GM10847 (cell line): ENCODE results near the gene DOK4.

Source experiments
- POLR2A ChIP-seq: IDR thresholded peaks from 2 replicates; pipeline ENCODE4 v1.6.1; 2011; ENCODE audit not compliant: insufficient read length; ENCODE audit errors: extremely low read depth

Gene DOK4

GRCh38 chr16:57527610-57528360 lies 41.5 kb upstream of the DOK4 start:
- no peak for TF ChIP-seq POLR2A

- TF ChIP-seq POLR2A, result no peak
Observed at GRCh38 chr16:57527027-57527426, 40.7 kb upstream of the DOK4 start.

DNA sequence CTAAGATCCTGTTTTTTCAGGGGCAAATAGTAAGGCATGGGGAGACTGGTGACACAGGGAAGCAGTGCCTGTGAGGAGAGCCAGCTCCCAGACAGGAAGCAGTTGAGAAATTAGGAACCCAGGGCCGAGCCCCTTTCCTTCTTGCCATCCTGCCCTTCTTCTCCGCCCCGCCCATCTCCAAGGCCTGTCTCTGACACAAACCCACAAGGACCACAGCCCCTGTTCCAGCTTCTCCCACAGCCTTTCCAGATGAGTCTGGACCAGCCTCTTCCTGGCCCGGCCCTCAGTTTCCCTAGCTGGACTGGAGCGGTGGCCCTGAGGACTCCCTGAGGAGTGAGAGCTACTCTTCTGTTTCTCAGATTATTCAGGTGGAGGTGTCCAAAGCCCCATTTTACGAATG lies 40.2 kb upstream of the DOK4 start:
- TF ChIP-seq POLR2A, result no peak

DNA sequence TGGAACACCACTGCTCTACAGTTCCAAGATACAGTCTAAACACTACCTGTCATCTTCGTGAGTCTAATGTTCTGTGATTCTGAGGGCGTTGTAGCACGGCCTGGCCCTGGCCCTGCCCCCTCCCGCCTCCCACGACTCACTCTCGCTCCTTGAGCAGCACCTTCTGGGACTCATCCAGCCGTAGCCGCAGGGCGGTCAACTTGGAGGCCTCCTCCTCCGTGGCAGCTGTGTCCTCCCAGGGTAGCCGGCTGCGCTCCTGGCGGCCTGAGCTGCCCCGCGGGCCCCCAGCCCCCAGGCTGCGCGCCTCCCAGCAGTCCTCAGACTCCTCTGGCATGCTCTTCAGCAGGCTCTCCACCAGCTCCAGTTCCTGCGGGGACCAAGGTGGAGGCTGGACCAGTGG lies 39.5 kb upstream of the DOK4 start:
- TF ChIP-seq POLR2A, result no peak

GRCh38 chr16:57522960-57523359 lies 36.7 kb upstream of the DOK4 start:
- no peak for TF ChIP-seq POLR2A

- TF ChIP-seq POLR2A, result no peak
Observed at GRCh38 chr16:57519796-57520360, 33.6 kb upstream of the DOK4 start.

GRCh38 chr16:57518922-57519321 lies 32.6 kb upstream of the DOK4 start:
- no peak for TF ChIP-seq POLR2A

DNA sequence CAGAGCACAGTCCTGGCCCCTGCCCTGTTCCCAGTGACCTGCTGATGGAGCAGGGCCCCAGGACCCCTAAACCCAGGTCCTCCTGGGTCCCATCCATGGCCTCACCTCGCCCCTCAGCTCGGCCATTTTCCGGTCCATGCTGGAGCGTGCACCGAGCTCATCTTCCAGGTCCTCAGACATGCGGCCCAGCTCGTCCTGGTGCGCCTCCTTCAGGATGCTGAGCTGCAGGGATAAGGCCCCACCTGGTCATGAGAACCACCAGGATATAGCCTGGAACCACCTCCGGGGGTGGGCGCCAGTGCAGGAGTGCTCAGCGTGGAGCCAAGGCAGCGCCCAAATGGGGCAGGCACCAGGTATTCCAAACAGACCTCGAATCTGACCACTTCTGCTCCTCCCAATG lies 32.2 kb upstream of the DOK4 start:
- TF ChIP-seq POLR2A, result no peak

DNA sequence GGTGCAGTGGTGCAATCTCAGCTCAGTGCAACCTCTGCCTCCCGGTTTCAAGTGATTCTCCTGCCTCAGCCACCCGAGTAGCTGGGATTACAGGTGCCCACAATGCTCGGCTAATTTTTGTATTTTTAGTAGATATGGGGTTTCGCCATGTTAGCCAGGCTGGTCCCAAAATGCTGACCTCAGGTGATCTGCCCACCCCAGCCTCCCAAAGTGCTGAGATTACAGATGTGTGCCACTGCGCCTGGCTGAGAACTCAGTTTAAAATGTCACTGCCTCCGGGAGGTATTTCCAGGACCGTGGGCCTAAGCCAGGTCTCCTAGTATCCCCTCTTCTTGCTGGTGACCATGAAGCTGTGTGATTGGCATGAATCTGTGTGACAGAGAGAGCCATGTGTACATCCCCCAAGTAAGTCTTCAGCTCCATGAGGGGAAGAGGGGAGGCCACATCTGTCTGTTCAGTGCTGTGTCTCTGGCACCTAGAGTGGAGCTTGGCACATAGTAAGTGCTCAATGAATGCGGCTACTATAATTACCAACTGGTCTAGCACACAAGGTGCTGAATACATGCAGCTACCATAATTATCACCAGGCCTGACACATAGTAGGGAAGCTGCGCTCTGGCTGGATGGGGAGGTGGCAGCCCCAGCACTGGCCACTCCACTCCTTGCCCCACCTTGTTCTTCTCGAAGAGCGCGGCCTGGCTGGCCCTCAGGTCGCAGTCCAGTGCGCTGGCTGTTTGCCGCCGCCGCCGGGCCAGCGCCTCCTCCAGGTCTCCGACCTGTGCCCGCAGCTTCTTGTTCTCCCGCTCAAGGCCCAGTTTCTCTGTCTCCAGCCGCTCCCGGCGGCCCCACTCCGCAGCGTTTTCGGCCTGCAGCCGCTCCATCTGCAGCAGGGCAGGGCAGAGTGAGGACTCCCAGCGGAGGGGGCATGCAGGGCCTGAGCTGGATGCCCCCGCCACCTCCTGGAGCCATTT lies 31.4 kb upstream of the DOK4 start:
- no peak for TF ChIP-seq POLR2A

GRCh38 chr16:57516773-57517172 lies 30.5 kb upstream of the DOK4 start:
- TF ChIP-seq POLR2A, result no peak

DNA sequence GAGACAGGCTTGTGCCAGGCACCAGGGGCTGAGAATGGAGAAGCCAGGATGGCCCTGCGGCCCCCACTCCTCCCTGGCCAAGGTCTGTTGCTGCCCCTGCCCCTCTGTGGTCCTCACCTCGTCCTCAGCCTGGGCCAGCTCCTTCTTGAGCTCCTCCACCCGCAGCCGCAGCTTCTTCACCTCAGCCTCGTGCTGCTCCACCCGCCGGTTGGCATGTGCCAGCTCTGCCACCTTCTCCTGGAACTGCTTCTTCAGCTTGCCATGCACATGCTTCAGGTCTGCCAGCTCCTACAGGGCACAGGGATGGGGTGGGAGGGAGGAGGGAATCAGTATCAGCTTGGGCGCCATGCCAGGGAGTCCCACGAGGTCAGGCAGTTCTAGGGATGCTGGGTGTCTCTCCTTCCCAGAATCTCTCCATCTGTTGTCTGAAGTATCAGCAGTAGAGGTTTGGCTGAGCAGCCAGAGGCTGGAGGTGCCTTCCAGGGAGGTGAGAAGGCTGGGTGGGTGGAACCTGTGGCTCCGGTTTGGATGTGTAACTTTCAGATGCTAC lies 30.0 kb upstream of the DOK4 start:
- TF ChIP-seq POLR2A, result no peak

- TF ChIP-seq POLR2A, result no peak
Observed at GRCh38 chr16:57514791-57515600, 28.7 kb upstream of the DOK4 start.

DNA sequence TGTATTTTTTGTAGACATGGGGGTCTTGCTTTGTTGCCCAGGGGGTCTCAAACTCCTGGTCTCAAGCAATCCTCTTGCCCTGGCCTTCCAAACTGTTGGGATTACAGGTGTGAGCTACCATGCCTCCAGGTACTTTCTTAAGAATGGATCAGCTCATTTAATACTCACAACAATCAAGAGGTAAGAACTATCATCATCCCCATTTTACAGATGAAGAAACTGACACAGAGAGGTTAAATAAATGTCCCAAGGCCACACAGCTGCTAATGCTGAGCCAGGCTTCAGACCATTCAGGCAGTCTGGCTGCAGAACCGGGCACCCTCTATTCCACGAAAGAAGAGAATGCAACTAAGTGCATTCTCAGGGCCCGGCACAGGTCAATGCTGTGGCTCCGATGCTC lies 28.1 kb upstream of the DOK4 start:
- no peak for TF ChIP-seq POLR2A

DNA sequence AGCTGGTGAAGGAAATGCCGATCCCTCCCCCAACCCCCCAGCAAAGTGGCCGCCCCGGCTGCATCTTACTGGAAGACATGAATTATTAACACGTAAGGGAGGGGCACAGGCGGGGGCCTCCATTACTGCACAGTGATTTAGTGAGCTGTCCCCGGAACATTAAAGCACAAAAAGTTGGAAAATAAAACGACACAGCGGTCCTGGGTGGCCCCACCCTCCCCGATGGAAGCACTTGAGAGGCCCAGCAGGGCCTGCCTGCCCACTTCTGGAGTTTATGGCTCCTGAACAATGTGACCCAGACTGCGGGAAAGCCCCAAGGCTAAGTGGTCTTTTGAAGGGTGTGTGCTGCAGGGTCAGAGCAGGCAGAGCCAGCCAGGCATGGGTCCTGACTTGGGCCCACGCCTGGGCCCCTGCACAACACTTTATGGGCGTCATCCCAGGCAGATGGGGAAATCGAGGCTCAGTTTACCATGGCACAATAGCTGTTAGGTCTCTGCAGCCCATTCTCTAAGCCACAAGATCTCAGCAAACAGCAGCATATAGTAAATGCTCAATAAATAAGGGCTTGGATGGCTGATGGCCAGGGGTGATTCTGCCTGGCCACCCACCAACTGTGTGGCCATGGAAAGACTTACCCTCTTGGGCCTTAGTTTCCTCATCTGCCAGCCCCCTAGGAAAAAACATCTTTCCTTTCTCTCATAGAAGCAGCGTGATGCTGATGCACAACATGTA lies 27.2 kb upstream of the DOK4 start:
- no peak for TF ChIP-seq POLR2A

GRCh38 chr16:57512296-57513001 lies 26.2 kb upstream of the DOK4 start:
- TF ChIP-seq POLR2A, result no peak
